ENCODE results near the gene PFDN4.

GRCh38 chr20:54173653-54174456 is 34.0 kb upstream of the PFDN4 start, which contains the start of gene CYP24A1:
- no peak for TF ChIP-seq CTCF (IDR thresholded peaks at IDR 0.05)
- TF ChIP-seq ZFX (IDR thresholded peaks at IDR 0.05; ENCODE audit: borderline replicate concordance) = no peak
